Daoy (cell line): ENCODE measurements around the gene SYNE1. TPM values are rescaled to one million over a fixed set of nuclear protein-coding genes. Genes with fewer than 3 reads are reported as not detected.
A peak's percentile ranks its signal among the peaks of the same experiment; 100 is the strongest.
"Not testable (repeated sequence)": the region's sequence is repeated elsewhere in the genome, so short reads cannot be mapped to it uniquely, and the experiment has no call there.

ENCODE experiments used
- DNase-seq: peaks from one replicate; pipeline ENCODE4 v3.0.0-alpha.2; 2015; ENCODE audit warnings: low read depth
- total RNA-seq: library from RNA; depleted of rRNA; stranded (reverse); fragments of >200 nt; shearing (Covaris generic); gene quantifications from 2 replicates; pipeline ENCODE4 v1.2.3, GENCODE V29; 2014; rRNA removed

SYNE1 gene, protein sequence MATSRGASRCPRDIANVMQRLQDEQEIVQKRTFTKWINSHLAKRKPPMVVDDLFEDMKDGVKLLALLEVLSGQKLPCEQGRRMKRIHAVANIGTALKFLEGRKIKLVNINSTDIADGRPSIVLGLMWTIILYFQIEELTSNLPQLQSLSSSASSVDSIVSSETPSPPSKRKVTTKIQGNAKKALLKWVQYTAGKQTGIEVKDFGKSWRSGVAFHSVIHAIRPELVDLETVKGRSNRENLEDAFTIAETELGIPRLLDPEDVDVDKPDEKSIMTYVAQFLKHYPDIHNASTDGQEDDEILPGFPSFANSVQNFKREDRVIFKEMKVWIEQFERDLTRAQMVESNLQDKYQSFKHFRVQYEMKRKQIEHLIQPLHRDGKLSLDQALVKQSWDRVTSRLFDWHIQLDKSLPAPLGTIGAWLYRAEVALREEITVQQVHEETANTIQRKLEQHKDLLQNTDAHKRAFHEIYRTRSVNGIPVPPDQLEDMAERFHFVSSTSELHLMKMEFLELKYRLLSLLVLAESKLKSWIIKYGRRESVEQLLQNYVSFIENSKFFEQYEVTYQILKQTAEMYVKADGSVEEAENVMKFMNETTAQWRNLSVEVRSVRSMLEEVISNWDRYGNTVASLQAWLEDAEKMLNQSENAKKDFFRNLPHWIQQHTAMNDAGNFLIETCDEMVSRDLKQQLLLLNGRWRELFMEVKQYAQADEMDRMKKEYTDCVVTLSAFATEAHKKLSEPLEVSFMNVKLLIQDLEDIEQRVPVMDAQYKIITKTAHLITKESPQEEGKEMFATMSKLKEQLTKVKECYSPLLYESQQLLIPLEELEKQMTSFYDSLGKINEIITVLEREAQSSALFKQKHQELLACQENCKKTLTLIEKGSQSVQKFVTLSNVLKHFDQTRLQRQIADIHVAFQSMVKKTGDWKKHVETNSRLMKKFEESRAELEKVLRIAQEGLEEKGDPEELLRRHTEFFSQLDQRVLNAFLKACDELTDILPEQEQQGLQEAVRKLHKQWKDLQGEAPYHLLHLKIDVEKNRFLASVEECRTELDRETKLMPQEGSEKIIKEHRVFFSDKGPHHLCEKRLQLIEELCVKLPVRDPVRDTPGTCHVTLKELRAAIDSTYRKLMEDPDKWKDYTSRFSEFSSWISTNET (N-terminal part only)
- total RNA-seq = 7.6 and 8.7 TPM in 2 replicates

DNA sequence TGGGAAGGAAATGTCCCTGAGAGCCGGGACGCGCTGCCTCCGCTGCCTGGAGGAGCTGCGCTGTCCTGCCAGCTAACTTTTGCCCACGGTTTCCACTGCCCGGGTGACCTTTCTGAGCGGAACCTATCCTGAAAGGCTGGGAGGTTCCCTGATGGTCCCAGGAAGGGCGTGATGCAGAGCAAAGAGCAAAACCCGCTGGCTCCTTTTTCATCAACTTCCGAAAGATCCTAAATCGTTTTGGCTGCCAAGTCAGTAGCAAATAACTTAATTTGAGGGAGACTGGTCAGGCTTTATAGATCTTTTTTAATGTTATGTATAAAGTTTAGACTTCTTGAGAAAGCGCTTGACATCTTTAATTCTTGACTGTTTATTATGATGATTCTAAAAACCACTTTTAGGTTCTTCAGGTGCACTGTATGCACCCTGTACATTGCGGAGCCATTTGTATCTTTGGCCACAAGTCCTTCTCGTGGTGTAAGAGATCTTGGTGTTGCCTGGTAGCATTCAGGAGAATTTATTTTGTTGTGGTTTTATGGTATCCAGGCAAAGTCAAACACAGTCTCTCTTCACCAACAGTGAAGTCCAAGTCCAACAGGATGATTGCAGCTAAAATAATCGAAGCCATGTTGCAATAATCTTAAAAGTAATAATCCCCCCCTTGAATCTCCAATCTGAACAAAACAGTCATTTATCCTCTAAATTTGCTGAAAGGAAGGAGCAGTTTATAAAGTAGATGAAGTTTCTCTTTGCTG, at the start of gene SYNE1:
Gene SYNE1 (minus strand): TSS at position 67 of the 752 bp plus-strand sequence. CDS start 9,031 bp downstream, outside the sequence.
- DNase-seq = no peak

DNA sequence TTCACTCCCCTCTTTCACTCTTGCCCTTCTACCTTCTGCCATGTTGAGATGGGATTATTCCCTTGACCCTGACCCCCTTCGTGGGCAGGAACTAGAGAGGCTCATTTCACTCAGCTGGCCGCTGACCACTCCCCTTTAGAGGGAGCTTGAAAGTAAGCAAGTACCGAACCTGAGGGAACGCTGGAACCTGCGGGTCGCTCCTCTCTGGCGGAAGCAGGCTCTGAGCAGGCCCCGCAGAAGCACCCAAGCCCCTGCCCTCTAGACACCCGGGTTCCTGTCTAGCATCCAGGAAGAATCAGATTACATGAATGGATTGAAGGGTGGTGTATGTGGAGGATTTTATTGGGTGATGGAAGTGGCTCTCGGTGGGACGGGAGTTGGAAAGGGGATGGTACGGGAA, 48.7 kb upstream of the SYNE1 start:
- DNase-seq = no peak

DNA sequence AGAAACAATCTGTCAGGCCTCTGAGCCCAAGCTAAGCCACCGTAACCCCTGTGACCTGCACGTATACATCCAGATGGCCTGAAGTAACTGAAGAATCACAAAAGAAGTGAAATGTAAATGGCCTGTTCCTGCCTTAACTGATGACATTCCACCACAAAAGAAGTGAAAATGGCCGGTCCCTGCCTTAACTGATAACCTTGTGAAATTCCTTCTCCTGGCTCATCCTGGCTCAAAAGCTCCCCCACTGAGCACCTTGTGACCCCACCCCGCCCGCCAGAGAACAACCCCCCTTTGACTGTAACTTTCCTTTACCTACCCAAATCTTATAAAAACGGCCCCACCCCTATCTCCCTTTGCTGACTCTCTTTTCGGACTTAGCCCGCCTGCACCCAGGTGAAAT, 45.8 kb upstream of the SYNE1 start:
- not testable (repeated sequence) for DNase-seq

DNA sequence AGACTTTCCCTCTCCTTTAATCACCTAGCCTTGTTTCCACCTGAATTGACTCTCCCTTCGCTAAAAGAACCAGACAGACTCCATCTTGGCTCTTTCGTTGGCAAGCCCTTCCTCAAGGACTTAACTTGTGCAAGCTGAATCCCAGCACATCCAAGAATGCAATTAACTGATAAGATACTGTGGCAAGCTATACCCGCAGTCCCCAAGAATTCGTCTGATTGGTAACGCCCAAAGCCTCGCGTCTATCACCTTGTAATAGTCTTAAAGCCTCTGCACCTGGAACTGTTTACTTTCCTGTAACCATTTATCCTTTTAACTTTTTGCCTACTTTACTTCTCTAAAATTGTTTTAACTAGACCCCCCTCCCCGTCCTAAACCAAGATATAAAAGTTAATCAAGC, 45.0 kb upstream of the SYNE1 start:
- DNase-seq = no peak

DNA sequence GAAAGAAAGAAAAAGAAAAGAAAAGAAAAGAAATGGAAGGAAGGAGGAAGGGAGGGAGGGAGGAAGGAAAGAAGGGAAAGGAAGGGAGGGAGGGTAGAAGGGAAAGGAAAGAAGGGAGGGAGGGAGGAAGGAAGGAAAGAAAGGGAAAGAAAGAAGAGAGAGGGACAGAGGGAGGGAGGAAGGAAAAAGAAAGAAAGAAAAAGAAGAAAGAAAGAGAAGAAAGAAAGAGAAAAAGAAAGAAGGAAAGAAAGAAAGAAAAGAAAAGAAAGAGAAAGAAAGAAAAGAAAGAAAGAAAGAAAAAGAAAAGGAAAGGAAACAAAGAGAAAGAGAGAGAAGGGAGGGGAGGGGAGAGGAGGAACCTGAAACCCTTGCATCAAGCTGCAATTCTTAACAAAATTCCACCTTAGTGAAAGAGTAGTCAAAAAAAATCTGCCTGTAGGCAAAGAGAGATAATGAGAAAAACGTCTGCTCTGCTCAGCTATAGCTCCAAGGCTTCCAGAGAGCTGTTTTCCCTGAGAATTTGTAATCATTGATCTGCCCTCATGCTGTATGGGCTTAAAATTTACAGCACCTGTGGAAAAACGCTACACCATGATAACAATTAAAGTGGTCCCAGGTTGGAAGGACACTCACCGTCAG, 43.8 kb upstream of the SYNE1 start:
- DNase-seq = no peak

DNA sequence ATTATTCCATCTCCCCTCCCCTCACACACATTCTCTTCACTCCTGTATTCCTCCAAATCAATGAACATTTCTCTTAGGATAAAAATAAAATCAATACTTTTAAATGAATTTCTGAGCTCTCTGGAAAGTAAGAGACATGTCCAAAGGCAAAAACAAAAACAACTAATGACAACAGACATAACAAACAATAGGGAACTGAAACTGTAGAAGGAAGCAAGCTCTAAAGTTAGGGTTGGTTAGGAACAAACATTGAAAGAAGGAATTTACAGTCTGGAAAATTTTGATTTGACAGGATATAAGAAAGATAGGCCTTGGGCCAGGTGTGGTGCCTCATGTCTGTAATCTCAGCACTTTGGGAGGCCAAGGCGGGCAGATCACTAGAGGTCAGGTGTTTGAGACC, 43.0 kb upstream of the SYNE1 start:
- no peak for DNase-seq

DNA sequence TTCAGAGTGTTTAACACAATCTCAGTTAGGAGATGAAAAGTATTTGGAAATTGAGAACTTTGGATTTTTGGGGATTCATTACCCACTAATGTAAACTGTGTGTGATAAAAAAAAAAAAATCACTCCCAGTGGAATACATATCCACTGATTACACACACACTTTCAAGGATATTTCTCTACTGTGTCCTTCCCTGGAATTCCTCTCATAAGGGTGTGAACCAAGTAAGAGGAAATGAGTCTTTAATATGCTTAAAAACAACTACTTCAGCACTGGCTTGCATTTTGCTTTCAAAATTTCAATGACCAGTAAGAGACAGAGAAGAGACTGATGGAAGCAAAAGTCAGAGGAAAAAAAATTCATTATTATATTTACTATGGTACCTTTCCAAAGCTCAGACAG, 36.1 kb upstream of the SYNE1 start:
- no peak for DNase-seq

DNA sequence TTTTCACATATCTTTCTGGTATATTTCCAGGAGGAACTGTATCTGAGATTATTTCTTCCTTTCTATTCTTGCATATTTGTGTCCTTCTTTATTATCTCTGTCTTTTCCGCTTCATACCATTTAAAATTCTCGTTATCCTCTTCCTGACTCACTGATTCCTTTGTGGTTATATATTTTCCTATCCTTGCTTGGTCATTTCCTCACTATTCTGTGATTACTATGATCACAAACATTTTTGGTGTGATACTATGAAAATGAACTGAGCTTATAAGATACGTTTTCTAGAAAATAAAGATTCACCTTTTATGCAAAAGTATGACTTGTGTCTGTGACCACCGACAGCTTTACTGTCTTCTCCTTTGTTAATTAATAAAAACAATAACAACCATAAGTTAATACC, 34.0 kb upstream of the SYNE1 start:
- no peak for DNase-seq

DNA sequence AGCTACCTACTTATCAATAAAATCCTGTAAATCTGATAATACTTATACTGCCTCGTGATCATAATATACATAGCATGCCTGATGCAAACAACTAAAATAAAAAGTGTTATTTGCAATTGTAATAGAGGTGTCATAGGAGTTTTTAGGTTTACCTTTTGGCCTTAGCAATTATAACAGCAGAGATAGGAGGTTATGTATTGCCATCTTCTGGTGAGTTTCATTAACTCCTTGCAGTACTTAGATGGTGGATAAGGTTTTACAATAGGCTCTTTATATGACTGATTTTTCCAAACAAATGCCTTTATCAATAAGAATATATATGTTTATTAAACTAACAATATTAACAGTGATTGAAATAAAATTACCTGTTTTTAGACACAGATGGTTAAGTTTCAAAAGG, 32.7 kb upstream of the SYNE1 start:
- no peak for DNase-seq

DNA sequence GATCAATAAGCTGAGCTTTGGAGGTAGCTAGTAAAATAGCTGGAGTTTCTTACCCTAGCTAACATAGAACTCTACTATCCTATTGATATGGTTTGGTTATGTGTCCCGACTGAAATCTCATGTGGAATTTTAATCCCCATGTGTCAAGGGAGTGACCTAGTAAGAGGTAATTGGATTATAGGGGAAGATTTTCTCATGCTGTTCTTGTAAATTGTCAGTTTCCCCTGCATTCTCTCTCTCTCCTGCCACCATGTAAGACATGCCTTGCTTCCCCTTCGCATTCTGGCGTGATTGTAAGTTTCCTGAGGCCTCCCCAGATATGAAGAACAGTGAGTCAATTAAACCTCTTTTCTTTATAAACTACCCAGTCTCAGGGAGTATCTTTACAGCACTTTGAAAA, 24.6 kb upstream of the SYNE1 start:
- DNase-seq = no peak

DNA sequence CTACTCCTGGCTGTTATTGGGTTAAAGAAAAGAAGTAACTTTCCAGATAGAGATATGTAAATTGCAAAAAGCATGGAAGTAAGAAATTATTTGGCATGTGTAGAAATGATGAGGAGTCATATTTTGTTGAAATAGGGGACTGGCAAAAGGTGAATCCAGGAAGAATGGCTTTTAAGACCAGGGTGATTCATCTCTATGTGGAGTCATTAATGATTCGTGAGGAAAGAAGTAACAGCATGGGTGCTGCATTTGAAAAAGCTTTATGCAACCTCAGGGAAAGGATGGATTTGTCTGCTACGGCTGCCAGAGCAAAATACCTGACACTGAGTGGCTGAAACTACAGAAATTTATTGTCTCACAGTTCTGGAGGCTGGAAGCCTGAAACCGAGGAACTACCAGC, 14.8 kb upstream of the SYNE1 start:
- DNase-seq = no peak

DNA sequence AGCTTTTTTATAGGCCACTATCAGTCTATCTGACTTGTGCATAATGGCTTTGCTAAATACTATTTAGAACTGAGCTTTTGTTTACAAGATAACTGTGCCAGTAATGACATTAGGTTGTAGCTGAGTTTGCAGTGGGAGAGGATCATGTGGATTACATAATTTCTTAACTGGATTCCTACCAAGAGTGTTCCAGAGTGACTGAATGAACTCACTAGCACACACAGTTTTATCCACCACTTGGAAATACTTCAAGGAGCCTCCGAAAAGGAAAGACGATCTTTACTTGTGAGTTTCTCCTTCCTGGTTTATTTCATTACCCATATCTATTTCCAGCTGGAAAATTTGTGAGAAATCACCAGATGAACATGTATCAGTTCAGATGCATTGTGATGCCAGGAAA, 10.9 kb upstream of the SYNE1 start:
- DNase-seq = no peak

DNA sequence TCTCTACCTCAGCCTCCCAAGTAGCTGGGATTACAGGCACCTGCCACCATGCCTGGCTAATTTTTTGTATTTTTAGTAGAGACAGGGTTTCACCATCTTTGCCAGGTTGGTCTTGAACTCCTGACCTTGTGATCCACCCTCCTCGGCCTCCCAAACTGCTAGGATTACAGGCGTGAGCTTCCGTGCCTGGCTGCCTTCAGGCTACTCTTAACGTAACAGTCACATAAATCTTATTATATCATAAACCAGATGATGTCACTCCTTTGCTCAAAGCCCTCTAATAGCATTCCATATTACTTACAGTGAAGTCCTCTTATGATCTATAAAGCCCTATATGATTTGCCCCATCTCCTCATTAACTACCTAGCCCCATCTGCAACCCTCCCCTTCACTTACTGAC, 9.6 kb upstream of the SYNE1 start:
- not testable (repeated sequence) for DNase-seq

DNA sequence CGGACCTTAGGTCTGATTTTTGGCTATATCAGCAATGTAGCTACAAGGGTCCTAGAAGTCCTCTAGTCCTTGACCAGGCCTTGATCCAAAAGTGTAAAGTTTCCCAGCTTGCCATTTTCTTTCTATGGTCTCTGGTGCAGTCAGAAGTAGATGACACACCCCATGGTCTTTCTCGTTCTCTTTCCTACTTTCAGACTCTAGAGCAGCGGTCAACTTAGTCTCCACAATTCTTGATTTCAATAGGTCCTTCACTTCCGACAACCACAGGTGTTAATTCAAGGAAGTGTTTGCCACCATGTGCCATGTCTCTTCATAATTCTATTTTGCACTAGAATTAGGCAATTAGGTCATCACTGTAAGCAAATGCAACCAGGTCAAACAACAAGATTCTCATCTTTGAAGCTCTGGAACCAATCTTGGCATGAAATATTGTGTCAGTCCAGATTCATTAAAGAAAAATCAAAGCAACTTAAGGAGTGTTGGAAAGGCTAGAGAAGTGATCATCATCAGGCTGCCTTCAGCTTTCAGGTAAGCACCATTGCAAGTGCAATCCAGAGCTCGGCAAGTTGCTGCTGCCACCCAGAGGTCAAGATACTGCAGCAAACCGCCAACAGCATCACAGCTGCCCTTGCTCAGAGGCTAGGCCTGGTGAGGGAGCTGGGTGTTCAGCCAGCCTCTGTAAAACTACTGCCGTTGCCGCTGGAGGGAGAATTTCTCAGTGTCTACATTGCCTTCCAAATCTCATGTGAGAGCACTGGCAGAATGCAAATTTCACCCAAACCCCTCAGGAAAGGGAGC, 5.6 kb upstream of the SYNE1 start:
- peak; percentile 28 for DNase-seq

DNA sequence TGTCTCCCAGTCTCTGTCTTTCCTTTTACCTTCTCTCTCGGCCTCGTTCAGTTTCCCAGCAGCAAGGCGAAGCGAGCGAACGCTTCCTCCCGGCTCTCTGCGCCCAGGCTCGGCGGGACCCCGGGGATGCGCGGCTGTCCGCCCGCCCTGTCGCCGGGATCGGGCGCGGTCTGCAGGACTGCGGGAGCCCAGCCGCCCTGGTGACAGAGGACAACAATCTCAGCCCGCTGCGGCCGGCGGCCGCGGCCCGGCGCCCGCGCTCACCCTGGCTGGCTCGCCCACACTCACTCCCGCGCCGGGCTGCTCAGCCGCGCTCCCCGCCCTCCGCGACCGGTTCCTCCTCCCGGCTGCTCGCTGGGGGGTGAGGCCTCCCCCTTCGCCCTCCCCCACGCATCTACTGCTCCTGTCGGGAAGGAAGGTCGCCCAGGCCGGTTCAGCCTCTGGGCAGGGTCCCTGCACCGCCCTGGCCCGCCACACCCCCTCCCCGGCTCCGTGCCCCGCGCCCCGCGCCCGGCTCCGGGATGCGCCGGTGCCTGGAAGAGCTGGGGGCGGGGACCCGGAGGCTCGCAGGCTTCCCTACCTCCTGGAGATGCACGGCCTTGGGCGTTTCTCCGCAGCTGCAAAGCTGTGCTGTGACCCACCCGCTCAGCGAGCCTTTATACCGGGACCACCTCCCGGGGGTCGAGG, 410 bp downstream of the SYNE1 start:
- DNase-seq = peak; percentile 7

DNA sequence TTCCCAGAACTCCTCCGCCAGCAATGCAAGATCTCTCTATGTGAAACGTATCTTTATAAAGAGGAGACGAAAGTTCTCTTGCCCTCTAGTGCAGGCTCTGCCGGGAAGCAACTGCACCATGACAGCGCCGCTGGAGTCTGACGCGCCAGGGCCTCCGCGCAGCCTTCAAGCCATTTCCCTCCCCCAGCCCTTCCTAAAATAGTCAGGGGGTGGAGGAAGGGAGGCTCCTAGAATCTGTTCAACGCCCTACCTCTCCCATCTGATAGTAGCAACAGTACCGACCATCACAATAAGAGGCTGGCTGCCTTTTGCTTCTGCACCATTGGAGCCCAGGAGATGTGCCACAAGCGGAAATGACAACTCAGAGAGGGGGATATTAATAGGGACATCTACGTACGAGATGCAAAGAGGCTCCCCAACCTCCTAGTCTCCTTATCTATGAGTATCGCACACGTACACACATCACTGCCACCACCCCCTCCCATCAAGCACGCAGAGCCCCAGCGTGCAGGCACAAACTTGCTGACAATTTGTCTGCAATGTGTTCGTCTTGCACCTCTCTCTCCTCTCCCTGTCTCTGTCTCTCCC, 1.0 kb downstream of the SYNE1 start:
- no peak for DNase-seq

DNA sequence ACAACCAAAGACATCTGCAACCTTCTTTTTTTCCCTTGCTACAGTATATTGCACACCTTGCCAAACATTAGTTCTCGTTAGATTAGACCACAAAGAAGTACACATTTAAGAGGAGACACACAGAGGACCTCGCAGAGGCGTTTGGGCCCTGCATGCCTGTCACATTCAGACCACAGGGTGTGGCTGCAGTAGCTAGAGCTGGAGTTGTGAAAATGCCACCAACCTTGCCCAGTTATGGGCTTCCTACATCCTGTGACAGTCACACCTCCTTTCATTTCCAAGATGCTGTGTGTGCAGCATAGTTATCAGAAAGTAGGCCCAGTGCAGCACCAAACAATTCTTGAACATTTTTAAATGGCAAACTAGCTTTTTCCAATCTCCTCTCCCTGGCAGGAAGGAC, 2.4 kb downstream of the SYNE1 start:
- no peak for DNase-seq

DNA sequence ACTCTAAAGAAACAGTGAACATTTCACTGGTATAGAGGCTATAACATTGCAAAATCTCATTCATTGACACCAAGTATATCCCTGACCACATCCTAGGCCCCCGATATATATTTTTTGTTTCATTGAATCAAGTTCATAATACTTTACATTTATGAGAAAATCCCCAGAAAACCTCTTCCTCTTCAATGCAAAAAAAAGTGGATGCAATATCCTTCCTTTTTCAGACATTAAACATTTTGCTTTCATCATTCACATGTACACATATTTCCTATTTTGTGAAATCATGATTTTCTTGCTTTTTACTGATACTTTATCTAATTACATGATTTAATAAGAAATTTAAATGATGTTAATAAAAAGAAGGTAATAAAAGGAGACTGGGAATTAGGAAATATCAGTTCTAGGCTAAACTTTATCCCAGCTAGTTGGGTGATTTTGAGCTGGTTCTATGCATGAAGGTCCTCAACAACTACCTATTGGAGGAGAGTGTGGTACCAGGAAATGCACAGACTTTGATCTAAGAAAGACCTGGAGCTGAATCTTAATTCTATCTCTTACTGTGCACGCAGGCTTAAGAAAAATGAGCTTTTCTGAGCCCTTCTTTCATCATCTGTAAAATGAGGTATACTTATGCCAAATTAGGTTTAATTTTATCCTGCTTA, 4.9 kb downstream of the SYNE1 start:
- DNase-seq = no peak

DNA sequence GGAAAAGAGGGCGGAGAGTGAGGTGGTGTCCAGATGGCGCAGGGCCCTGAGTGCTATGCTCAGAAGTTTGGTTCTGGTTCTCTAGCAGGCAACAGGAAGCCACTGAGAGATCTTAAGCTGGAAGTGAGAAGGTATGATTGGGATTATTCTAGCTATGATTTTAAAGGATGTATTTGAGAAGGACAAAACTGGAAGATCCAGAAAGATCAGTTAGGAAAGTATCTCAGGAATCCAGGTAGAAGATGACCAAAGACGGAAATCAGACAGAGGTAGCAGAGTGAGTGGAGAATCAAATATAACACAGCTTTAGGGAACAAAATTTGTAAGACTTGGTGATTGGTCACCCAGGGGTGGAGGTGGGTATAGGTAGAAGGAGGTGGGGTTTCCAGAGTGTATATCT, 5.8 kb downstream of the SYNE1 start:
- DNase-seq = no peak
